Osteoblast (primary cell): ENCODE data around the gene LBH. TPM values are rescaled to one million over a fixed set of nuclear protein-coding genes. Genes with fewer than 3 reads are reported as not detected.

Experiments
- DNase-seq: peaks from one replicate; pipeline ENCODE4 v3.0.0; 2011; ENCODE audit warnings: low spot score, mixed read lengths; ENCODE audit not compliant: insufficient read length; ENCODE audit errors: missing footprints
- H2AFZ ChIP-seq: 2 replicates; pipeline ENCODE4 v1.6.0; 2011; ENCODE audit warnings: mild to moderate bottlenecking, low read length
- H3K27ac ChIP-seq: 2 replicates; pipeline ENCODE4 v1.5.1; 2011; ENCODE audit warnings: mild to moderate bottlenecking, low read depth, low read length, moderate library complexity
- H3K27me3 ChIP-seq: 2 replicates; pipeline ENCODE4 v1.6.0; 2012; ENCODE audit warnings: mild to moderate bottlenecking, control low read depth, inconsistent platforms, low read length, moderate library complexity; ENCODE audit not compliant: insufficient read depth
- H3K36me3 ChIP-seq: 2 replicates; pipeline ENCODE4 v1.5.1; 2011; ENCODE audit warnings: mild to moderate bottlenecking, low read length, control low read depth, moderate library complexity; ENCODE audit not compliant: insufficient read depth
- H3K4me1 ChIP-seq: 2 replicates; pipeline ENCODE4 v1.5.1; 2011; ENCODE audit warnings: mild to moderate bottlenecking, low read length, control low read depth, moderate library complexity; ENCODE audit not compliant: insufficient read depth
- H3K4me2 ChIP-seq: 2 replicates; pipeline ENCODE4 v1.6.0; 2011; ENCODE audit warnings: mild to moderate bottlenecking, low read length; ENCODE audit not compliant: insufficient read depth
- H3K4me3 ChIP-seq: fragments of 200-600 bp; sonication (generic); 3 replicates; pipeline ENCODE4 v1.5.1; 2012; ENCODE audit warnings: mild to moderate bottlenecking, low read length, inconsistent platforms; ENCODE audit not compliant: insufficient read depth
- H3K79me2 ChIP-seq: 2 replicates; pipeline ENCODE4 v1.6.0; 2012; ENCODE audit warnings: mild to moderate bottlenecking, low read length, control low read depth, inconsistent platforms; ENCODE audit not compliant: insufficient read depth
- H3K9me3 ChIP-seq: 2 replicates; pipeline ENCODE4 v1.5.1; 2011; ENCODE audit warnings: low read depth, low read length, control low read depth
- H4K20me1 ChIP-seq: 2 replicates; pipeline ENCODE4 v1.6.0; 2012; ENCODE audit warnings: mild to moderate bottlenecking, low read length, control low read depth; ENCODE audit not compliant: insufficient read depth
- CTCF ChIP-seq: IDR thresholded peaks from 2 replicates; pipeline ENCODE4 v1.5.1; 2011; ENCODE audit warnings: mild to moderate bottlenecking, low read depth, low read length, moderate library complexity; ENCODE audit errors: extremely low read depth
- total RNA-seq: library from RNA; depleted of rRNA; stranded (reverse); fragments of >200 nt; gene quantifications from 2 replicates; pipeline ENCODE4 v1.2.3, GENCODE V29; 2012

The LBH gene
- total RNA-seq, 1 donor: 270 TPM

GRCh38 chr2:30302566-30302965 is 71.2 kb downstream of the LBH start:
- no peak overlapping the region for H3K4me2 ChIP-seq
- H3K79me2 ChIP-seq: no peaks in the 10 kb centered on the region
- no peak for DNase-seq
- H3K4me3 ChIP-seq: no peak overlapping the region
- H3K36me3 ChIP-seq: no peaks in the 10 kb centered on the region
- no peaks in the 10 kb centered on the region for H4K20me1 ChIP-seq
- H3K4me1 ChIP-seq: peaks cover 24% of the 10 kb centered on the region
- no peak overlapping the region for H2AFZ ChIP-seq
- no peak overlapping the region for H3K27ac ChIP-seq
- H3K9me3 ChIP-seq: no peaks in the 10 kb centered on the region
- no peak for TF ChIP-seq CTCF
- no peaks in the 10 kb centered on the region for H3K27me3 ChIP-seq

DNA sequence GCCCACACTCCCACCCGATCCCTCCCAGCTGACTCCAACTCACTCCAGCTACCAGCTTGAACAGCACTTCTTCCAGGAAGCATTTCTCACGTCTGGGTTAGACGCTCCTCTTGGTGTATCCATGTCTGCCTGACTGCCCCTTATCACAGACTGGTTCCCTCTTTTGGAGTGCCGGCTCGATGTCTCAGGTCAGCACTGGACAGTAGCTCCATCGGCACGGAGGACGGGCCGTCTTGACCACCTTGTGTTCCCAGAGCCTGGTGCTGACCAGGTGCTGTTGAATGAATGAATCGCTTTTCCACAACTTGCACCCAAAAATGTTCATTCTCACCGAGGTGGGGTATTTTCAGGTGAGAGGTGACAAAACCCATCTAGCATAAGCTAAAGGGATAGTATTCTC is 71.8 kb downstream of the LBH start:
- TF ChIP-seq CTCF: no peak
- H3K27ac ChIP-seq: no peak overlapping the region

DNA sequence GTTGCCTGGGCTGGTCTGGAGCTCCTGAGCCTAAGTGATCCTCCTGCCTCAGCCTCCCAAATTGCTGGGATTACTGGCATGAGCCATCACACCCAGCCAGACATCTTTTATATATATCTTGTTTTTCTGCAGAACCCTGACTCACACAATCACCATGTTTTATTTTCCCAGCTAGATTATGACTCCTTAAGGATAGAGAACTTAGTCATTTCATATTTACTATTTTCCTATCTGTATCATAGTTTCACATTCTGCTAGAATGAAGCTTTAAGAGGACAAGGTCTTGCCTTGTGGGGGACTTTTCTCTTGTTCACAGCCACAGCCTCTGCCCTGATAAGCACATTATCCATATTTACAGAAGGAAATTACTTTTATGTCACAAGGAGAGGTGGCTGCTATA is 73.9 kb downstream of the LBH start:
- Histone ChIP-seq H3K4me1 (peaks cover 24% of the 10 kb centered on the region), H3K9me3 (no peaks in the 10 kb centered on the region), H3K36me3 (no peaks in the 10 kb centered on the region), H2AFZ (no peak overlapping the region), H3K27ac (peak overlapping the region; percentile 75), H3K79me2 (no peaks in the 10 kb centered on the region), H3K4me2 (peak overlapping the region; percentile 46), H4K20me1 (no peaks in the 10 kb centered on the region), H3K27me3 (no peaks in the 10 kb centered on the region), H3K4me3 (no peak overlapping the region)
- no peak for TF ChIP-seq CTCF
- peak; percentile 82 for DNase-seq

More for the DNA sequence above, 71.8 kb downstream of the LBH start:
- no peaks in the 10 kb centered on the region for H4K20me1 ChIP-seq
- H3K9me3 ChIP-seq: no peaks in the 10 kb centered on the region
- H3K4me2 ChIP-seq: no peak overlapping the region
- H3K27me3 ChIP-seq: no peaks in the 10 kb centered on the region
- H3K36me3 ChIP-seq: no peaks in the 10 kb centered on the region
- no peaks in the 10 kb centered on the region for H3K79me2 ChIP-seq
- H2AFZ ChIP-seq: no peak overlapping the region
- DNase-seq: no peak
- no peak overlapping the region for H3K4me3 ChIP-seq
- H3K4me1 ChIP-seq: peaks cover 24% of the 10 kb centered on the region

GRCh38 chr2:30306522-30306921 is 75.2 kb downstream of the LBH start:
- TF ChIP-seq CTCF: no peak
- H3K4me3 ChIP-seq: no peak overlapping the region
- peak; percentile 73 for DNase-seq
- peak overlapping the region; percentile 12 for H3K27ac ChIP-seq
- no peaks in the 10 kb centered on the region for H3K36me3 ChIP-seq
- no peak overlapping the region for H3K4me2 ChIP-seq
- no peaks in the 10 kb centered on the region for H3K9me3 ChIP-seq
- no peak overlapping the region for H2AFZ ChIP-seq
- H3K79me2 ChIP-seq: no peaks in the 10 kb centered on the region
- no peaks in the 10 kb centered on the region for H4K20me1 ChIP-seq
- H3K4me1 ChIP-seq: peaks cover 22% of the 10 kb centered on the region
- no peaks in the 10 kb centered on the region for H3K27me3 ChIP-seq
